HG02943 (cell line): ENCODE measurements around the gene PTPRU.

ENCODE experiments used
- ATAC-seq: cut with Tn5 transposase; IDR thresholded peaks from one replicate; pipeline ENCODE4 v1.9.1; 2021; ENCODE audit warnings: mild to moderate bottlenecking, low read depth, moderate library complexity; ENCODE audit not compliant: unreplicated experiment

The PTPRU gene

DNA sequence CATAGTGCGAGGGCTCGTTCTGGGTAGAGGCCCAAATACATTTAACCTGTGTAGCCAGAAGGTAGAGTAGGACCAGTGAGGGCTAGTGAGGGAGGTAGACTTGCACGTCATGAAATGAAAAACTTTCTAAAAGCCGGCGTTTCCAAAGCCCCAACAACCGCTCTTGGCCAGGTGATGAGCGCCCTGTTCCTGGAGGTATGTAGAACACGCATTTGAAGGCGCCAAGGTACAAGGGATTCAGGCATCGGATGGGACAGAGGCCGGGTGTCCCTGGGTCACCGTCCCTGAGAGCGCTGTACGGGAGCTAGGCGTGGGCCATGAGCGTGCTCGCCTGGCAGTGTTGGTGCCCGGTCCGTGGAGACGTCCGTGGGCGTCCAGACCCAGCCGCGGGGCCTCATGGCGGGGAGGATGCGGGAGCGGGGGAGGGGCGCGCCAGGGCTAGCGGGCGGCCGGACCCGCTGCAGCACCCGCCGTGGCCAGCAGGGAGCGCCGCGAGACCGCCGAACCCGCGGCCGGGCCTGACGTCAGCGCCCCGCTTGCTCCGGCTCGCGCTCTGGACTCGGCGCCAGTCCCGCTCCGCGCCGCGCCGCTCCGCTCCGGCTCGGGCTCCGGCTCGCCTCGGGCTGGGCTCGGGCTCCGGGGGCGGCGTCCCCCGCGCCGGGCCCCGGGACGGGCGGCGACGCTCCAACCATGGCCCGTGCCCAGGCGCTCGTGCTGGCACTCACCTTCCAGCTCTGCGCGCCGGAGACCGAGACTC, at the start of gene PTPRU:
PTPRU (plus strand) TSS at position 568 of the 757 bp plus-strand sequence; CDS start at position 691, 123 bp downstream.
- ATAC-seq, result no peak

DNA sequence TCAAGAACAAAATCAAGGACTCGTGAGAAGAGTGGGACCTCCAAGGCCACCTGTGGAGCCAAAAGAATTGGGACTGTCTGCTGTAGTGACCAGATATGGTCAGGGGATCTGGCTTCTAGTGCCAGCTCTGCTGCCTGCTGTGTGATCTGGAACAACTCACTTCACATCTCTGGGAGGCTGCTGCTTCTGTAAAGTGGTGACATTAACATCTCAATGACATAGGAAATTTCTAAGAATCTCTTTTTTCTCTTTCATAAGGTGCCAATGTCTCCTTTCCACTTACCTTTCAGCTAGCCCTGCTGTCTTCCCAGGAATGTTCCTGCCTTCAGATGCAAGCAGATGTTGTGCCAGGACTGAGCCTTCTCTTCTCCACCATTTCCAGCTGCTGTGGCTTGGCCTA, 49.6 kb upstream of the PTPRU start:
- no peak for ATAC-seq

DNA sequence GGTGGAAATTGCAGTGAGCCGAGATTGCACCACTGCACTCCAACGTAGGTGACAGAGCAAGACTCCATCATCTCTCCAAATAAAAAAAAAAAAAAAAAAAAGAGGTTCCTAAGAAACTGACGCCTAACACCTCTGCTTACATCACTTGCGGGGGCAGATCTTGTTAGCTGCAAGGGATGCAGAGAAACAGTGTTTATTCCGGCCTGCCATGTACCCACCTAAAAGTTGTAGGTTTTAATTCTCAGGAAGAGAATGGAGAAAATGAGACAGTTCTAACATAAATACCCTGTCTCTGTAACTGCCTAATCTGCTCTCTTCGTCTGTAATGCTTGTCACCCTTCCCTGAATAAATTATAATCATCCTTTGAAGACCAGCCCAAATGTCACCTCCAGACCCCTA, 45.6 kb upstream of the PTPRU start:
- no peak for ATAC-seq

DNA sequence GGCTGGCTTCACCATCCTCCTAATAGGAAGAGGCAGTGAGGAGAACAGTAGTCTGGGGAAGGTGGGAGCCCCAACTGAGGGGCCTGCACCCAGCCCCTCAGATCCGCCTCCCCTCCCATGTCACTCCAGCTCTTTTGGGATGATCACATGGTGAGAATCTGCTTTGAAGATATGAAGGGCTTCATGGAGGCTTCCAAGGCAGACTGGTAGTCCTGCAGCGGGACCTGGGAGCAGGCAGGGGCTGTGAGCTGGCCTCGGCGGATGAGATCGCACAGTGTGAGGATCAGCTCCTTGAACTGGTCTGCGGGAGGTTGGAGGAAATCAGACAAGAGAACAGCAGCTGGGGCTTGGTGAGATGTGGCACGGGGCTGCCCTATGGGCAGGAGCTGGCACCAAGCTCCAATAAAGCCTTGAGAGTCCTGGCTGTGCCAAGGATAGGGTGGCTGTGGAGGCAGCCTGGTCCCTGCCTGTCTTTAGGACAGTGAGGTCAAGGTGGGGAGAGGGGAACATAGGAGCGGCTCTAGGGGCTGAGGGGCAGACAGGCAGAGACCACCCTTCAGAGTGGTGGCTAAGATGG, 42.4 kb upstream of the PTPRU start:
- no peak for ATAC-seq

DNA sequence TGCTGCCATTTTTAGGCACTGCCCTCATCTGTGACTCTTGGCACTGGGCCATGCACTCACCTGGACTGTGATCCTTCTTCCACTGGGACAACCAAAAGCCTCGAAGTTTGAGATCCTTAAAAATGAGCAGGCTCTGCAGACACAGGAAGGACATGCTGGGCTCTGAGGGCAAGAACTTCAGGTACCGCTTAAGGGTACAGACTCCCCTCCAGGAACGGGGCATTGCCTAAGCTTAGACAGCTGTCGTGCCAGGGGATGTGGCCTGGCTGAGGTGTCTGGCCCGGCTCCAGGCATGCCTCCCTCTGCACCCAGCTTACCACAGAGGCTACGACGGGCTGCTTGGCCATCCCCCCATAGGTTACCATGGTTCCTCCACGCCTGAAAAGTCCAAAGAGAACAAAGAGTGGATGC, 40.4 kb upstream of the PTPRU start:
- no peak for ATAC-seq

DNA sequence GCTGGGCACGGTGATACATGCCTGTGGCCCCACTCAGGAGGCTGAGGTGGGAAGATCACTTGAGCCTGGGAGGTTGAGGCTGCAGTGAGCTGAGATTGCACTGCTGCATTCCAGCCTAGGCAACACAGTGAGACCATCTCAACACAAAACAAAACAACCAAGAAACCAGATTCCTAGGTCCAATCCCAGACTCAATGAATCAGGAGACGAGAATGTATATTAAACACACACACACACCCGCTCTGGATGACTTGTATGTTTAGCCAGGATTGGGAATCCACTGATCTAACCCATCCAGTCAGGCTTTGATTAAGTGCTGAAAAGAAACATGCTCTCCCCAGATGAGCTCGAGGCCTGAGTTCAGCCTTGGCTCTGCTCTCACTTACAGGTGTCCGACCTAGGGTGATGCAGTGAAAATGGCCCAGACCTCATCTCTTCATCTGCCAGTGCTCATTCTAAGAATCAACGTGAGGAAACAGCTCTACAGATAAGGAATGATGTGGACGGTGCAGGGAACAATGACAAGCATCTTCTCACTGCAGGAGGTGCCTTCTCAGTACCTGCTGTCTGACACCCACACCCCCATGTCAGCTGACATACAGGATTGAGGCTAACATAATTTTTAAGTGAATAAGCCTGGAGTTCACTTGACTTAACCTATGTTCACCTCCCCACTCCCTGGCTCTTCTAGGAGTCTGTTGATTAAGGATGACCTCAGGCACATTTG, 39.3 kb upstream of the PTPRU start:
- ATAC-seq, result no peak

DNA sequence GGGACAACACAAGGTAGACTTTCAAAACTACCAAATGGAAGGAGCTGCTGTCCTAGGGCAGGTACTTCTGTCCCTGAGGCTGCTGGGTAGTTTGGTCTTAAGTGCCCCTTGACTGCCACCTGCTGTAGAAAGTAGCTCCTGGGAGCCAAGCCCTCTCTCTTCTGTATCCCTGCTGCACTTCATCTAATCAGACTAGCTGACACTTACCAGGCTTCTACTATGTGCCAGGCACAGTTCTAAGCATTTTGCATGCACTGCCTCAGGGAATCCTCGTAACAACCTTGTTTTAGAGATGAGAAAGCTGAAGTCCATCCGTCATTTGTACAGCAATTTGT, 38.8 kb upstream of the PTPRU start:
- ATAC-seq, result no peak

DNA sequence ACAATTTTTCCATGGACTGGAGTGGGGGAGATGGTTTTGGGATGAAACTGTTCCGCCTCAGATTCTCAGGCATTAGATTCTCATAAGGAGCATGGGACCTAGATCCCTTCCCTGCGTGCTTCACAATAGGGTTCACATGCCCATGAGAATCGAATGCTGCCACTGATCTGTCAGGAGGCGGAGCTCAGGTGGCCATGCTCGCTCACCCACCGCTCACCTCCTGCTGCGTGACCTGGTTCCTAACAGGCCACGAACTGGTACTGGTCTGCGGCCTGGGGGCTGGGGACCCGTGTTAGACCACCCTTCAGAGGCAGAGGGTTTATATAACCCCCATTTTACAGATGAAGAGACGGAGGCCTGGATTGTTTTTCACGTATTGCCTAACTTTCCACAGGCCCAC, 38.3 kb upstream of the PTPRU start:
- ATAC-seq, result no peak

DNA sequence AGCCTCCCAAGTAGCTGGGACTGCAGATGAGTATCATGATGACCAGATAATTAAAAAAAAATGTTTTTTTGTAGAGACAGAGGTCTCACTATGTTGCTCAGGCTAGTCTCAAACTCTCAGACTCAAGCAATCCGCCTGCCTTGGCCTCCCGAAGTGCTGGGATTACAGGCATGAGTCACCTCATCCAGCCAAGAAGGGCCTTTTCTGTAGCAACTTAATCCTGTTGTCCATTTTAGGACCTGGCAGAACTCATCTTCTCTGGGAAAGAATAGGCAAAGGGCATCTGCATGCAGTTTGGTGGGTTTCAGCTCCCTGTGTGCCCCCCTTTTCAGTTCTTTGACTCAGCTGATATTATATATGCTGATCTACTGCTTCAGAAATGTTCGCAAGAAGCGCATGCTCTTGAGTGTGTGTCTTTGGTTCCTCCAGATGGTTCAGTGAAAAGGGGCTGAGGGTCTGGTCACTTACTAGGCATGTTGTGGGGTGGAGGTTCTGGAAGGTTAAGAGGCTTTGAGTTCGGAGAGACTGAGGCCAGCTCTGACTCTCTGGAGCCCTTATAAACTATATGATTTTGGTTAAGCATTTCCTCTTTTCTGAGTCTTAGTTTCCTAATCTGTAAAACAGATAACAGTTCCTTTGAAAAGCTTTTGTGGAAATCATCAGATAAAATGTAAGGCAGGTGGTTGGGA, 35.3 kb upstream of the PTPRU start:
- ATAC-seq, result no peak

DNA sequence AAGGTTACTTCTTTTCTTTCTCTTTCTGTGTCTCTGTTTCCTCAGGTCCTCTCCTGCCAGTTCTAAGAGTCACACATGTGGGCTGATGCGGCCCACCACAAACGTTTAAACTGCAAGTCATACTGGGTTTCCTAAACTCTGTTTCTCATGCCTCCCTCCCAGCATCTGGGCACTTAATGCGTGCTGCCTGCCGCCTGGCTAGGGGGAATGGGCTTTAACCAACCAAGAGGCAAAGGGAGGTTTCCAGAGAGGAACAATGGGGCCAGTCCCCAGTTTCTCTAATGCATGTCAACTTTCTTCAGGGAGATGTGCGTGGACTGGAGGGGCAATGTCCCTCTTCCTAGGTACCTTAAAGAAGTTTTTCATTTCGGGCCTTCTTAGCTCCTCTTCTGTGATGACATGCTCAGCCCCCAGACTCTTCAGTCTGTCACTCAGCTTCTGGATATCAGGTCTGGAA, 34.7 kb upstream of the PTPRU start:
- no peak for ATAC-seq

DNA sequence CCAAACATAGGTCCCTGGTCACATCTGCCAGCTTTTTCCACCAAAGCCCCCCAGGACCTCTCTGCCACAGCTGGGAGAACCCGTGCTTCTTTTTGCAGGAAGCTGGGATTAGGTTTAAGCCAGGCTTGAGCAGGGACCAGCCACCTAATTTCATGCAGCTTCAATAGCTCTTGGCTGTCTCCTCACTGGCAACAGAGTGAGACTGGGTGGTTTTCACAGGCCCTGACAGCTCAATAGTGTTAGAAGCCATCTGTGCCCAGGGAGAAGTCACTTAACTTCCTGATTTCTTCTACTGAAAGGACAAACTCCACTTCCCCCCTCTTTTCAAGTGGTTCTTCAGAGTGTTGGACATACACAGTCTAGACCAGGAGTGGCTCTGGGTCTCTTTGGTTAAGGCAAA, 34.3 kb upstream of the PTPRU start:
- ATAC-seq, result no peak

DNA sequence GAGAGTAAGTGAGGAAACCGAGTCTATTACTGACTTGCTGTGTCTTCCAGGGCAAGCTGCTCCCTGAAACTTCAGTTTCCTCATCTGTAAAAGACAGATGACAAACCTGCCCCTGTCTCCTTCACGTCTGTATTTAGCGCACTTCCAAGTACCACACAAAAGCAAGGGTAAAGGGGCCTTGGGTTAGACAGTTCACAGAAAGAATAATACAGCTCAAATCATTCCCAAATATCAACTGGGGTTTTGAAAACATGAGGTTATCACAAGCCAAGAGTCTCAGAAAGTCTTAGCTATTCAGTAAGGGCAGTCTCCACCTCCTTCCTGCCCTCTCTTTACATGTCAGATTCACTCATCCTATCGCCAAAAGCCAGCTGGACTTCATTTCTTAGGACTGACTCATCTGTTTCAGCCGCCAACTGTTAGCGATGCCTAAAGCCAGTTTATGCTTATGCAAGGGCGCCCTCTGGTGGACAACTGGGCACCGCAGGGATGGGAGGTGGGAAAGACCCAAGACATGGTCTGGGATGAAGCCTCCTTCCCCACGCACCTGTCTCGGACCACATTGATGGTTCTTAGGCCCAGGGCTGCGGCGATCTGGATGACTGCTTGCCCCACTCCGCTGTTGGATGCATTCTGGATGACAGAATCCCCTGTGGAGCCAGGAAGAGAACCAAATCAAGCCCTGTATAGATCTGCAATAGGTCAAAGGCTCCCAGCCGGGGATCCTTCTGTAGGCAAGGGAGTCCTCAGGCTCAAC, 33.6 kb upstream of the PTPRU start:
- peak; percentile 70 for ATAC-seq

DNA sequence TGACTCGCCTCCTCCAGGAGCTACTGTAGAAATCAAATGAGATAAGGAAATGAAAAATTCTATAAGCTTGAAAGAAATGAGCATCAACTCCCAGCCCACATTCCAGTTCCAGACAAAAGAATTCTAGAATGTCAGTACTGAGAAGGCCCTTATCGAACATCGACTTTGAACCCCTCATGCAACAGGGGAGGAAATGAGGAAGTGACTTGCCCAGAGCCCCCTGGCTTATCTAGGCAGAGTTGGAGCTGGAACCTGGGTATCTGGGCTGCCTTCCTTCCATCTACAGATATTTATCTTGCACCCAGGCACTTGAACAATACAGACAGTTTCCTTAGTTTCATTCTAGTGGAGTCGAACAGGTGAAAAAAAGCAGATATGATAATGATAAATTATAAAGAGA, 27.9 kb upstream of the PTPRU start:
- ATAC-seq, result no peak

DNA sequence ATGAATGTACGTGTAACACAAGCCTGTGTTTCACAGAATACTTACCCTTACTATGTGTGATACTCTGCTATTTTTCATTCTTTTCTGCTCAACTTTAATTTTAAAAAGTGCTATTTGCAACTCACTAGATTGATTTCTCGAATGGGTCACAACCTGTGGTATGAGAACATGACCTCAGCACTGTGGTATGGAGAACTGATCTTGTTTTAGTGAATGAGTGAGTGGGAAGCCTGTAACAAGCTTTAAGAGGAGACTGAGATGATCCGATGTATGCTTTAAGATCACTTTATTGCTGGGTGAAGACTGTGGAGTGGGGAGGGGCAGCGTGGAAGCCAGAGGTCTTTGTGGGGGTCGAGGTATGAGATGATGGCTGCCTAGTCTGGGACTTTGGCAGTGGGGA, 27.1 kb upstream of the PTPRU start:
- no peak for ATAC-seq

DNA sequence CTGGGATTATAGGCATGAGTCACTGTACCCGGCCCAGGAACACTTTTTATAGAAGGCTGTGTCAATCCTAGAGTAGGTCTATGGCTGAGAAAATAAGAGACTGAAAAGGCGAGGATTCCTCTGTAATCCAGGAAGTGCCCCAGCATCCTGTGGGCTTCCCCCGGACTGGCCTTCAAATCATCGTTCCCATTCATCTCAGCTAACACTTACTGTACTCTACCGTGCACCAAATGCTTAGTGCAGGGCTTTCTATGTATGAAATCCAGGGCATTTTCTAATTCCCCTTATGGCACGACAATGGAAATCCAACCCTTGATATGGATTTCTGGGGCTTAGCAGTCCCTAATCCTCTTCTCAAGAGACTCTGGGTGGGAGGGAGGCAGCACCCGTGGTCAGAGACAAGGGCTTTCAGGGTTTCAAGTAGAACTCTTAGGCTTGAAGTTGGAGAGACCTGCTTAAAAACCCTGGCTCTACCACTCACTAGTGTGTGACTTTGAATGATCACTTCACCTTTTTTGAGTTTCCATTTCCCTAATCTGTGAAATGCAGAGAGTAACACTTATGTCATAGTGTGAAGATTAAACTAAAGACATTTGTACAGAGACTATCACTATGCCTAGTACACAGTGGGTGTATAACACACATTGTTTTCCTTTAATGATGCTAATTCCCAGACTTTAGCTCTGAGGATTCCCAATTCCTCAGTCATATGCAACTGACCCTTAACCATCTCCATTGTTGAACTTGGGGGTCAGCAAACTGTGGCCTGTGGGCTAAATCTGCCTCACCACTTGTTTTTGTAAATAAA, 25.8 kb upstream of the PTPRU start:
- ATAC-seq, result no peak

DNA sequence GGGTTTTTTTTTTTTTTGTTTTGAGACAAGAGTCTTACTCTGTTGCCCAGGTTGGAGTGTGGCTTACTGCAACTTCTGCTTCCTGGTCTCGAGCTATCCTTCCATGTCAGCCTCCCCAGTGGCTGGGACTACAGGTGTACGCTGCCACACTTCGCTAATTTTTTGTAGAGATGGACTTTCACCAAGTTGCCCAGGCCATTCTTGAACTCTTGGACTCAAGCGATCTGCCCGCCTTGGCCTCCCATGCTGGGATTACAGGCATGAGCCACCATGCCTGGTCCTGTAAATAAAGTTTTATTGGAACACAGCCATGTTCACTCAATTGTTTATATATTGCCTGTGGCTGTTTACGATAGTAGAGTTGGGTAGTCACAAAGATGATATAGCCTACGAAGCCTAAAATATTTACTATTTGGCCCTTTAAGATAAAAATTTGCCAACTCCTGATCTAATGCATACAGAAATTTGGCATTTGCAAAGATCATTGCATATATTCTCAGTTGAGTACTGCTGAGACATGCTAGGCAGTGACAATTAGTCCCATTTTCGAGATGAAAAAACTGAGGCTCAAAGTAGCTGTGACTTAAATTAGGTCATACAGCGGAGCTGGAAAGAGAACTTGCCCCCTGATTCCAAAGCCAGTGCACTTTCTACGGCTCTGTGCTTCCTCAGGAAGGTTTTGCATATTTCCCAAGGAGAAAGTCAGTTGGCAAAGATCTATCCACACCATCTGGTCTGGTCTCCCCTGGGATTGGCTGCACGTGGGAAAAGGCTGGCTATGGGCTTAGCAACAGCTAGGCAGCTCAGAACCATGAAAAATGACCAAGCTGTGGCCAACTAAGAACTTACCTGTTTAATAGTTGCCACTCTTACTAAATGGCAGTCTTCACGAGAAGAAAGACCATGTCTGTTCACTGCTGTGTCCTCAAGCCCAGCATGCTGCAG, 25.0 kb upstream of the PTPRU start:
- ATAC-seq, result no peak

DNA sequence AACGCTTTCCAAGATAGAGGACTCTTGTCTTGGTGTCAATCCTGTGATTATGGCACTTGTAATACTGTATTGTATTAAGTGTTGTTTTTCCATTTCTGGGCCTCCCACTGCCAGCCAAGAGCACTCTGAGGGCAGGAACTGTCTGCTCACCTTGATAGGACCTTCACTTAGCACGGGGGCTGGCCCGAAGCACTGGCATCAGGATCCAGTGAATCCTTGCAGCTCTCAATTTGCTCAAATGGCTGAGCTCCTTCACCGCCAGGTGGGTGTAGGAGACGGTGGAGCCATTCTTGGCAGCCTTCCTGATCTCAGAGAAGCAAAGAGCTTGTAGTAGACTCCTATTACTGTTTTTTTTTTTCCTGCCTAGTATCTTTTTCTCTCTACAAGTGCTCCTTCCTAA, 23.3 kb upstream of the PTPRU start:
- ATAC-seq, result no peak

DNA sequence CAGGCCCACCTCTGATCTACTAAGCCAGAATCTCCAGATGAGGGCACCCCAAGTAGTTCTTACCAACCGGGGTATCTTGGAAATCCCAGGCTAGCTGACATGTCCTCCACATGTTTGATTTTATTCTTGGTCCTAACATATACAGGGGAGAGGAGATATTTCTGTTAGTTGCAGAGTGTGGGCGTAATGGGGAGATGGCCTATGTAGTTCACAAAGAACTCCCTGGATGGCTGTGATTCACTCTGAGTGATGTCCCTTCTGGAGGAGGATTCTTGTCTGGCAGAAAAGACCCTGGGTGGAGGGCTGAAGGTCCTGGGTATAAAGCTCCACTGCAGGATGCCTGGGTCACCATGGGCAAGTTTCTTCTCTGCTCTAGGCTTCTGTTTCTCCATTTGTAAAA, 18.7 kb upstream of the PTPRU start:
- ATAC-seq, result no peak

DNA sequence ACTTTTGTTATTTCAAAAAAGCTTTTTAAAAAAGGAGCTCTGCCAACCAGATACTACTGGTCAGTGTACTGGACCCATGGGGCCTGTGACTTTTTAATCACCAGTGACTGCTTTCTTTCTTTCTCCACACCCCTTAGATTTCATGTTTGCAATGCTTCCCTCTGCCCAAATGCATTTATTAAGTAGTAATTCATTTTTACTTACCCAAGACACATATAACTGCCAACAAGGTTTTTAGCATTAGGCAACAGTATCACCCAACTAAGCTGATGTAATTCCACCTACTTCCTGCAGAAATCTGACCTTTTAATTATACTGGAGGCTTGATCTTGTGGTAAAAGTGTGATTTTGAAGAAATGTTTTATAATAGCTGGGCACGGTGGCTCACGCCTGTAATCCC, 18.1 kb upstream of the PTPRU start:
- ATAC-seq, result no peak
